Measurements from ENCODE around the gene C1orf116.

Gene C1orf116

GRCh38 chr1:207069858-207070506, 37.4 kb upstream of the C1orf116 start:
- no peak overlapping the region for H3K4me3 ChIP-seq (replicated peaks; ENCODE audit: low read depth, low read length)
- no peak for TF ChIP-seq CTCF (IDR thresholded peaks at IDR 0.05; ENCODE audit: low read depth, low read length, missing control alignments)
- no peak for DNase-seq (ENCODE audit: extremely low read depth, low read depth)

GRCh38 chr1:207069061-207069460, 36.5 kb upstream of the C1orf116 start:
- no peak for DNase-seq (ENCODE audit: extremely low read depth, low read depth)
- no peak overlapping the region for H3K4me3 ChIP-seq (replicated peaks; ENCODE audit: low read depth, low read length)
- no peak for TF ChIP-seq CTCF (IDR thresholded peaks at IDR 0.05; ENCODE audit: low read depth, low read length, missing control alignments)

- no peak for TF ChIP-seq CTCF (IDR thresholded peaks at IDR 0.05; ENCODE audit: low read depth, low read length, missing control alignments)
- DNase-seq (ENCODE audit: extremely low read depth, low read depth): no peak
- no peak overlapping the region for H3K4me3 ChIP-seq (replicated peaks; ENCODE audit: low read depth, low read length)
Measured at GRCh38 chr1:207067665-207068064, 35.1 kb upstream of the C1orf116 start.

- no peak overlapping the region for H3K4me3 ChIP-seq (replicated peaks; ENCODE audit: low read depth, low read length)
- DNase-seq (ENCODE audit: extremely low read depth, low read depth): no peak
- no peak for TF ChIP-seq CTCF (IDR thresholded peaks at IDR 0.05; ENCODE audit: low read depth, low read length, missing control alignments)
Measured at GRCh38 chr1:207067185-207067584, 34.6 kb upstream of the C1orf116 start.

GRCh38 chr1:207064561-207064960, 32.0 kb upstream of the C1orf116 start:
- no peak overlapping the region for H3K4me3 ChIP-seq (replicated peaks; ENCODE audit: low read depth, low read length)
- no peak for TF ChIP-seq CTCF (IDR thresholded peaks at IDR 0.05; ENCODE audit: low read depth, low read length, missing control alignments)
- no peak for DNase-seq (ENCODE audit: extremely low read depth, low read depth)

- TF ChIP-seq CTCF (IDR thresholded peaks at IDR 0.05; ENCODE audit: low read depth, low read length, missing control alignments): no peak
- no peak overlapping the region for H3K4me3 ChIP-seq (replicated peaks; ENCODE audit: low read depth, low read length)
- DNase-seq (ENCODE audit: extremely low read depth, low read depth): no peak
Measured at GRCh38 chr1:207063014-207063413, 30.5 kb upstream of the C1orf116 start.

GRCh38 chr1:207062058-207062457, 29.5 kb upstream of the C1orf116 start:
- TF ChIP-seq CTCF (IDR thresholded peaks at IDR 0.05; ENCODE audit: low read depth, low read length, missing control alignments): no peak
- H3K4me3 ChIP-seq (replicated peaks; ENCODE audit: low read depth, low read length): no peak overlapping the region
- no peak for DNase-seq (ENCODE audit: extremely low read depth, low read depth)
